SU-DHL-6 (cell line): Measurements from ENCODE around the gene NHS.

Experiments used
- EZH2phosphoT487 ChIP-seq: fragments of 200-600 bp; sonication (generic), shearing (Covaris generic); conservative IDR thresholded peaks from 2 replicates; pipeline ENCODE4 v1.6.1; 2018; ENCODE audit warnings: mild to moderate bottlenecking, antibody characterized with exemption, low read length, moderate library complexity, mixed read lengths
- TF ChIP-seq, protein P1 (sequence below): fragments of 200-600 bp; sonication (generic); IDR thresholded peaks from one replicate; pipeline ENCODE4 v1.5.1; 2017; ENCODE audit warnings: antibody characterized with exemption, mild to moderate bottlenecking, low read length, moderate library complexity; ENCODE audit not compliant: insufficient read depth, poor library complexity, severe bottlenecking

GRCh38 chrX:17629519-17629918 is 254.5 kb downstream of the NHS start:
- TF ChIP-seq, protein P1, sequence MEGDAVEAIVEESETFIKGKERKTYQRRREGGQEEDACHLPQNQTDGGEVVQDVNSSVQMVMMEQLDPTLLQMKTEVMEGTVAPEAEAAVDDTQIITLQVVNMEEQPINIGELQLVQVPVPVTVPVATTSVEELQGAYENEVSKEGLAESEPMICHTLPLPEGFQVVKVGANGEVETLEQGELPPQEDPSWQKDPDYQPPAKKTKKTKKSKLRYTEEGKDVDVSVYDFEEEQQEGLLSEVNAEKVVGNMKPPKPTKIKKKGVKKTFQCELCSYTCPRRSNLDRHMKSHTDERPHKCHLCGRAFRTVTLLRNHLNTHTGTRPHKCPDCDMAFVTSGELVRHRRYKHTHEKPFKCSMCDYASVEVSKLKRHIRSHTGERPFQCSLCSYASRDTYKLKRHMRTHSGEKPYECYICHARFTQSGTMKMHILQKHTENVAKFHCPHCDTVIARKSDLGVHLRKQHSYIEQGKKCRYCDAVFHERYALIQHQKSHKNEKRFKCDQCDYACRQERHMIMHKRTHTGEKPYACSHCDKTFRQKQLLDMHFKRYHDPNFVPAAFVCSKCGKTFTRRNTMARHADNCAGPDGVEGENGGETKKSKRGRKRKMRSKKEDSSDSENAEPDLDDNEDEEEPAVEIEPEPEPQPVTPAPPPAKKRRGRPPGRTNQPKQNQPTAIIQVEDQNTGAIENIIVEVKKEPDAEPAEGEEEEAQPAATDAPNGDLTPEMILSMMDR: no peak
- no peak for TF ChIP-seq EZH2phosphoT487
